HG02571 (cell line): ENCODE results near the gene COMMD10.

Experiments
- ATAC-seq: cut with Tn5 transposase; IDR thresholded peaks from one replicate; pipeline ENCODE4 v1.9.1; 2021; ENCODE audit warnings: mild to moderate bottlenecking, moderate library complexity; ENCODE audit not compliant: unreplicated experiment

The COMMD10 gene

DNA sequence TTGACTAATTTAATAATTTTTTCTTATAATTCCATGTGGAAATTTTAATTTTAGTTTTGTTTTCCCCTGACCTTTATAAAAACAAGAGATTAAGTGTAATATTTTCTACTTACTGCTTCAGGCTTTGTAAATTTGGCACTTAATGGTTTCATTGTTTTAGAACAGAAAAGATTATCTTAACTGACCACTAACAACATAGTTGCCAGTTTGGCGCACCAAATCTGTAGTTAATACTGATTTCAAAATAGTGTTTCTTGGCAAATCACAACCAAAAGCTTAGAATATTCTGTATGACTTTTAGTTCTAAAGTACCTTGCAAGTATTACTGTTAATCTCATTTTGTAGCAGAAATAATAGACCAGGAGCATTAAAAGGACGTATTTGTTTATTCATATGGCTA is 124.3 kb downstream of the COMMD10 start:
- no peak for ATAC-seq

- ATAC-seq, result no peak
Measured at GRCh38 chr5:116212225-116212624, 127.4 kb downstream of the COMMD10 start.

DNA sequence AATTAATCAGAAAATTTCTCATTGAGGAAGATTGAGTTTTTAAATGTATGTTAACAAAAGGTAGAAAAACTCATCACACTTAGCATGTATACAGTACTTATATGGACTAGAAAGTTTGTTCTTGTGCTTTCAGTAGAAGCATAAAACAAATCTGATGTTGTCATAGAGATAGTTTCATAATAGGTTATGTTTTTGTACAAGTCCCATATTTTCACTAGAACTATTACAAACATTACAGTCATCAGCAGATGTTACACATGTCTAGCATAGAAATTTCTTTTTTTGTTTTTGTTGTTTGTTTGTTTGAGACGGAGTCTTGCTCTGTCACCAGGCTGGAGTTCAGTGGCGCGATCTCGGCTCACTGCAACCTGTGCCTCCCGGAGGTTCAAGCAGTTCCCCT is 131.4 kb downstream of the COMMD10 start:
- ATAC-seq, result no peak

- ATAC-seq, result no peak
Measured at GRCh38 chr5:116225281-116225922, 140.6 kb downstream of the COMMD10 start.

DNA sequence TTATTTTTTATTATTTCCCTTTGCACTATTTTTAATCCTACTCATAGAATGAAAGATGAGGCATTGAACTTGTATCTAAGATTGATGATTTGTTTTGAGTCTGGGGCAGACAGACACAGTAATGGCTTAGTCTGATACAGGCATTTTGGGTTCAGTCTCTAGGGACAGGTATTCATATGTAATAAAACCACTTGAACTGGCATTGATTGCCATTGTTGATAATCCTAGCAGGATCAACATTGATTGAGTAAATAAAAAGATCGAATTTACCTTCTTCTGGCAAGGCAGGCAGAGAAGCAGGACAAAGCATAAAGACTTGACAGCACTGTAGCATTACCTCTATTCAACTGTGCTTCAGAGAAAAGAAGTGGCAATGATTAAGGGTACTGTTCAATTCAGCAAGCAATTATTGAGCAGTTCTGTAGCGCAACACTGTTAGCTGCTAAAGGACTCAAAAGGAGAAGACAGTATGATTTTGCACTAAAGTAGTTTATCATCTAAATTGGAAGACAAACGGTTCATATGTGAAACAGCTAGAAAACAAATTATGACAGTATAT is 144.4 kb downstream of the COMMD10 start:
- no peak for ATAC-seq

- ATAC-seq, result no peak
Measured at GRCh38 chr5:116231288-116231687, 146.5 kb downstream of the COMMD10 start.

GRCh38 chr5:116234681-116235080 is 149.9 kb downstream of the COMMD10 start:
- no peak for ATAC-seq

DNA sequence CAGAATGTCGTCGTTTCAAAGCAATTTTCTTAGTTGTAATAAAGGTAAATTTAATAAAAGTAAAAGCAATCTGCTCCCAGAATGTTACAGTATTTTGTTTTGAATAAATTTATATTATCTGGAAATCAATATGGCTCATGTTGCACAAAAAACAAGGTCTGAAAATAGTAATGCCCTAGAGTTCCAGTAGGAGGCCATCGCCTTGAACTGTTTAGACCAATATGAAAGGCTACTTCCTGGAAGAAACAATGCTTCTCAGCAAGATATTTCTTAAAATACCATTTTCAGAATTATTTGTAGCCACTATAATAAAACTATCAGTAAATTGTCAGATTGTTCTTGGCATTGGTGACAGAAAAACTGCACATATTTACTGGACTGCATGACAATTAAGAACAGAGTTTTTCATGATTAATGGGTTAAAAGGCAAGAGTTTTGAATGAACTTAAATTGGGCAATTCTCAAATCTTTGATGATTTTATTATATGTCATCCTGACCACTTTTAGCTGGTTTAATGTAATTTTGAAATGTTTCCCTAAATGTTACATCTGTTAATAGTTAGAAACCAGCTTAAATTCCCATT is 153.2 kb downstream of the COMMD10 start:
- ATAC-seq, result no peak

- ATAC-seq, result no peak
Measured at GRCh38 chr5:116242343-116242742, 157.5 kb downstream of the COMMD10 start.

GRCh38 chr5:116248432-116248831 is 163.6 kb downstream of the COMMD10 start:
- no peak for ATAC-seq

GRCh38 chr5:116249648-116250047 is 164.8 kb downstream of the COMMD10 start:
- ATAC-seq, result no peak

- no peak for ATAC-seq
Measured at GRCh38 chr5:116256717-116257116, 171.9 kb downstream of the COMMD10 start.

- no peak for ATAC-seq
Measured at GRCh38 chr5:116265471-116265870, 180.6 kb downstream of the COMMD10 start.

DNA sequence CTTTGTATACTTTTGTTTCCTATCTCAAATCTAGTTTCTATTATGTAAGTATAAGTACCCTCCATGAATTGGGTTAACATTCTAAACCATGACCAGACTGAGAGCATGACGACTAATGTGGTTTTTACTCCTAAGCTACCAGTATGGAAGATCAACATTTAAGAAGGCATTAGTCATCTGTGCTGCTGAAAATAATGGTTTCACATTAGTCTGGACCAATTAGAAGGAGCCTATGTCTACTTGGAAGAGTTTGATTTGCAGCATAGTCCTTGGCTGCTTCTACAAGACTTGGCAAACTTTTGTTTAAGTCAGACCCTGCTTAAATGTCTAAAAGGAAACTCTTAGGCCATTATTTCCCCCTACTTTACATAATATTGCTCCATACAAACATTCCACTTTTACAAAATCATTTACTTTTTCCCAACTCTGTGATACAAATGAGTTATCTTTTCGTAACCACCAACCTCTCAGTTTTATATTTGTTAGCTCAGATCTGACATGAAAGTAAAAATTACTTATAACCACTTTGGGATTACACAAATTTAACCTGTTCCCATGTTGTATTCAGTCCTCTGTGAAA is 186.7 kb downstream of the COMMD10 start:
- ATAC-seq, result no peak

DNA sequence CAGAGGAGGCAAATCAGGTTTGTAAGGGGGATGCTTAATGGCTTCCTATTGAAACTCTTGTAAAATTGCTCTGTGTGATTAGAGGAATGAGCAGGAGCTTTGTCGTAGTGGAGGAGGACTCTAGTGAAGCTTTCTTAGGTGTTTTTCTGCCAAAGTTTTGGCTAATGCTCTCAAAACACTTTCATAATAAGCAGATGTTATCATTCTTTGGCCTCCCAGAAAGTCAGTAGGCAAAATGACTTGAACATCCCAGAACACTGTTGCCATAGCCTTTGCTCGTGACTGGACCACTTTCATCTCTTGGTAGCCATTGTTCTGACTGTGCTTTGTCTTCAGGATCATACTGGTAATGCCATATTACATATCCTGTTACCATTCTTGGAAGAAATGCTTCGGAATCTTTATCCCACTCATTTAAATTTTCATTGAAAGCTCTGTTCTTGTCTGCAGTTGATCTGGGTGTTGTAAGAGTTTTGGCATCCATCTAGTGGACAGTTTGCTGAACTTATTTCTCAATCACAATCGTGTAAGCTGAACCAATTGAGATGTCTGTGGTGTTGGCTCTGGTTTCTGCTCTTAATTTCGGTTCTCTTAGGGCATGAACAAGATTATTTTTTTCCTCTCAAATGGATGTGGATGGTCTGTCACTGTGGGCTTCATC is 187.6 kb downstream of the COMMD10 start:
- ATAC-seq, result no peak

- ATAC-seq, result peak; percentile 99
Measured at GRCh38 chr5:116273448-116274242, 188.8 kb downstream of the COMMD10 start.

DNA sequence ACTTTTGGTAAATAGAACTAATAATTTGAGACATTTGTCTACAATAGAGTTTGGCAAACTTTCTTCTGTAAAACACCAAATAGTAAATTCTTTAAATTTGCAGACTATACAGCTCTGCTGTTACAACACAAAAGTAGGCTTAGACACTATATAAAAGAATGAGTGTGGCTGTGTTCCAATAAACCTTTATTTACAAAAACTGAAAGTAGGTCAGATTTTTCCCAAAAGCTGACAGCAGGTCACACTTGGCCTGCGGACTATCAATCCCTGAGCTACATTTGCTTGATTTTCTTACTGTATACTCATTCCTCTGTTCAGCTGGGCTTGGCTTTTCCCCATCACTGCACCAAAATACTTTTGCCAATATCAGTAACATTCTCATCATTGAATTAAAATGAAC is 189.4 kb downstream of the COMMD10 start:
- no peak for ATAC-seq

DNA sequence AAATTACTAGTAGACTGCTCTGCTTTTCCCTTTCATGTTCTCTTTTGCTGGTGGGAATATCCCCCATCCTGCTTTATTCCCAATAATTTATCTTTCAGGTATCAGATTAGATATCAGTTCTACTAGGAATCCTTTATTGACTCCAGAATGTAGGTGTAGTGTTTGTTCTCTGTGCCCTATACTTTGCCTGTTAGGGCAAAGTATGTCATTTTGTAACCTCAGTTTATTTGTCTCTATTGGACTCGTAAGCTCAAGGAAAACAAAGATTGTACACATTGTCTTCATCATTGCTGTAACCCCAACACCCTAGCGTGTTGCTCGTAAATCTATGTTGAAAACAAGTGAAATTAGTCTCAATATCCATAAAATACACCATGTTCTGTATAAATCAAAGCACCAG is 190.5 kb downstream of the COMMD10 start:
- no peak for ATAC-seq

DNA sequence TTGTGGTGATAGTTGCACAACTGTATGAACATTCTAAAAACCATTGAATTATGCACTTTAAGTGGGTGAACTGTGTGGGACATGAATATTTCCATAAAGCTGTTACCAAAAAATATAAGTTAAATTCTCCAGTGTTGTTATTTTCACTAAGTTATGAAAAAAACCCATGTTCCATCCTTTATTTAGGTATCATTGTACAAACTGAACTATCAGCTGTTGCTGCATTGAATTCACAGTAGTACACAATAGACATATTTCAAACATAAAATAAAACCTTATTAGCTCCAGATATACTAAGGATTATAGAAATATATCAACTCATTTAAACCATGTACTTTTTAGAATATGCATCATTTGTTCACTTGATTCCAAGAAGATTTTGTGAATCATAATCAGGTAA is 192.1 kb downstream of the COMMD10 start:
- no peak for ATAC-seq

DNA sequence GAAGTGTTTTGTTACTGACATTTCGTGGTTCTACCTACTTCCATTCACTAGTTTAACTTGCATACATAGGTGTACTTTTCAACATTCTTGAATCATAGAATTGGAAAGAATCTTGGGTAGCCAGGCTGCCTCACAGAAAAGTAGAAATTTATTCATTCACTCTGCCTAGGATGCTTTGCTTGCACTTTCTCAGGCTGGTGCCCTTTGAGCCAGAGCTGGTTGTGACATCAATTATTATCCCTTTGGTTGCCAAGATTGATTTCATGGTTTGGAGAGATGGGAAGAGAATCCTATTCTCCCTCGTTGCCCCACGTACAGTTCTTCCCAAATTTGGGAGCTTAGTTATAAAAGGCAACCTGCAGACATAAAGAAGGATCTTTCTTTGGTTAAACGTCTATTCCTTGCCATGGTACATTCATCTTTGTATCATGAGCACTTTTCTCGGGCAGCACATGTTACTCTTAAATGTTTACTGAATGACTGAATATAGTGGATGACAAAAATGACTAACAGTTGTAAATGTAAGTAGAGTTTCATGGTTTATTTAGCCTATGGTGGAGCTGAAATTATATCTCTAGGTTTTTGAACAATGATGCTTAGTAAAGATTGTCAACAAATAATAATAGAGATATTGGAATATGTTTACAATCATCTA is 195.5 kb downstream of the COMMD10 start:
- ATAC-seq, result no peak
